Stimulated activated CD4-positive, alpha-beta T cell treated with anti-CD3 and anti-CD28 coated beads, TNF-alpha, amount 100 ng/mL, for 48 hours (primary cell): ENCODE results near the gene BABAM1.

Experiments
- DNase-seq, 3 donors: peaks; one replicate each; pipeline ENCODE4 v3.0.0-alpha.2; 2020; ENCODE audit warnings: low read depth in 3 of 3

The BABAM1 gene

DNA sequence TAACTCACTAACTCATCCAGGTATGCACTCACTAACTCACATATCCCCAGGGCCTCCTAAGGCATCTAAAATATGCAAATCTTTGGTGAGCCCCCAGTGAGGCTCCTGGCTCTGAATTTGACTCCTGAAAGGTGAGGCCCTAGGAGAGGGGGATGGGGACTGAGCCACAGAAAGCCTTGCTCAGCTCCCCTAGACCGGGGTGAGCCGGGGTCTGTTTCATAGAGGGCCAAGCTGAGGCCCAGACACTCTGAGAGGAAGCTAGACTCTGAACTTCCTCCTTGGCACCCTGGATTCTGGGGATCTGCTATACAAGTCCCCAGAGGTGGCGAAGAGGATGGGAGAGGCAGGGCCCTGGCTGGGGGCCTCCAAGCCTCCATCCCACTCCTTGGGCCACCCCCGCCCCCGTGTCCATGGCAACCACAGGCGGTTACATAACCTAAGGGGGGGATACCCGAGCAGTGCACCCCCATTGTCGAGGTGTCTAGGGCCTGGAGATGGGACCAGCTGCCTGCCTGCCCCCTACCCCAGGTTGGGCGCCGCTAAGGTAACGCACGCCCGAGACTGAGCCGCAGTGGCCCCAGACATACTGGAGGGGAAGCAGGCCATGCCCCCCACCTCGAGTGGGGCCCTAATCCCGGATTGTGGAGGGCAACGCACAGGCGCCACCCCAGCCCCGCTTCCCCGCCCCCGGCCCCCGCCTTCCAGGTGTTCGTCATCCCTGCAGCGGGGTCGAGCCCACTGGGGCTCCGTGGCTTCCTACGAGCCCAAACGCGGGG, 35.3 kb downstream of the BABAM1 start:
- no peak for DNase-seq

DNA sequence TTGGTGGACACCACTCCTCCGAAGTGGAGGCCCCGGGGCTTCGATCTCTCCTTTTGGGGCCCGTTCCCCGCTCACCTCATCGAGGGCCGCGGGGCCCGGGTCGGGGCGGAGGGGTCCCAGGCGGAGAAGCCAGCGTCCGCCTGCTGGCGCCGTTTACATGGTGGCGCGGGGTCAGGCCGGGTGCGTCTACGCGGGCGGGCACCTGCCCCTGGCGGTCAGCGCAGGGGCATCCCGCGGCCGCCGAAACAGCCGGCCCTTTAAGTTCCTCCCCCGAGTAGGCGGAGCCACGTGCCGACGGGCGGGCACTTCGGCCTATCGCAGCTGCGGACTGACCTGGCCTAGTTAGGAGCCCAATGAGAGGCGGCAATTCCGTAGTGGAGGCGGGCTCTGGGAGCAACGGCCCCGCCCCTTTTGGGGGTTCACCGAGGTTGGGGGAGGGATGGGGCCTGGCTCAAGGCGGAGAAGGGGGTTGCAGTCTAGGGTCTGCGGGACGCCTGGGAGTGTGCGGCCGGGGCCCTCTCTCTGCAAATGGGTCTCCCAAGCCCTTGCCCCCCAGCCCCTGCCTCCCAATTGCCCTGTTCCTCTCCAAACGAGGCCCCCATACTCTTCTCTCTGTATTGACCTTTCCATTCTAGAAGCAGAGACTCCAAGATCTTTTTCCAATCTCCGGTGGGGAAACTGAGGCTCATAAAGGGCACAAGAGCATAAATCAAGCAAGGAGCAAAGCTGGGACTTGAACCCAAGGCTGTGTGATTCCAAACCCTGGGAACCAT, 36.1 kb downstream of the BABAM1 start, which contains the start of gene ABHD8:
TSS of gene ABHD8 (minus strand) at position 259 of the 773 bp plus-strand sequence. CDS start 1,809 bp downstream, outside the sequence.
- peak; percentile 87 to 95 (median 92) for DNase-seq

DNA sequence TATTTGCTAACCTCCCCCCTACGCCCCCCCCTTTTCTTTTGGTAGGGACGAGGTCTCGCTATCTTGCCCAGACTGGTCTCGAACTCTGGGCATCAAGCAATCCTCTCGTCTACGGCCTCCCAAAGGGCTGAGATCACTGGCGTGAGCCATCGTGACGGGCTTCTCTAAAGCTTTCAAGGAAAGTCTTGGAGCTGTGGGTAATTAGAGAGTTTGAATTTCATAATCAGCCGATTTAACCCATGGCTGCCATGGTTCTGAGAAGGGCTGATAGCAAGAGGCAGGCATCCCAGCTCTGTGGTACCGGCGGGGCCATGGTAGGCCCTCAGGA, 36.7 kb downstream of the BABAM1 start:
- no peak for DNase-seq

DNA sequence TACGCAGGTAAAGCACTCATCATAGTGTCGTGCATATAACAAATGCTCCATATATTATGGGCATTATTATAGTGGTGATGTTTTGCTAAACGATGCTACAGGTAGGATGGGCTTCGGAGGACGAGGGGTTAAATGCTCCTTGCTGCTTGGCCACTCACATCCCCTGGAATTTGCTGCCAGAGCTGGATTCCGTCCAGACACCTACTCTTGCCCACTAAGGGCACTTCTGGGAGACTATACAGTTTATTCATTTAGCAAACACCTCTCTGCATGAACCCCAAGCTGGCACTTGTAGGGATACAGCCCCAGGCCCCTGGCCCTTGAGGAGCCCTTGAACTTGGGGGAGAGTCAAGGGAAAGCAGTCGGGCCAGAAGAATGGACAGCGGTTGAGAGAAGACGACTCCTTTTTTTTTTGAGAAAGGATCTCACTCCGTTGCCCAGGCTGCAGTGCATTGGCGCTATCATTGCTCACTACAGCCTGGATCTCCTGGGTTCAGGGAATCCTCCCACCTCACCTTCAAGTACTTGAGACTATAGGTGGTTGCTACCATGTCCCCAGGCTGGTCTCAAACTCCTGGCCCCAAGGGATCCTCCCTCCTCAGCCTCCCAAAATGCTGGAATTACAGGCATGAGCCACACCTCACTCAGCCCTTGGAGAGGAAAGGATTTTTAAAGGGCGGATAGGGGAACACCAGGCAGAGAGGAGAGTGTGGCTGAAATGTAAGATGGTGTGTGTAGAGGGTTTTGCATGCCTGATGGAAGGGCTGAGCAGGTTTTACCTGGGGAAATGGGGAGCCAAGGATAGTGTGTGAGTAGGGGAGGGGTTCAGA, 37.4 kb downstream of the BABAM1 start:
- no peak for DNase-seq

DNA sequence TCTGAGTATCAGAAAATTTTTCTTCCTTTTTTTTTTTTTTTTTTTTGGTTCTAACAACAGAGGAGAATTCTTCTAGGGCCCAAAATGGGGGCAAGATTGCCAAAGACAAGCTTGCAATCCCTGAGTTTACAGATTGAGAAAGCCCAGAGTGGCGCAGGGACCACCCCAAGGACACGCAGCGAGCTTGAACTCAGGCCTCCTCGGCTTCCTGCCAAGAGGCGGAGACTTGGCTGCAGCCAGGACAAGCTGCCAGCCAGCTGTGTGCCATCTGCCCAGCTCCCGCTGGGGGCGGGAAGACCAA, 37.9 kb downstream of the BABAM1 start:
- DNase-seq = no peak

DNA sequence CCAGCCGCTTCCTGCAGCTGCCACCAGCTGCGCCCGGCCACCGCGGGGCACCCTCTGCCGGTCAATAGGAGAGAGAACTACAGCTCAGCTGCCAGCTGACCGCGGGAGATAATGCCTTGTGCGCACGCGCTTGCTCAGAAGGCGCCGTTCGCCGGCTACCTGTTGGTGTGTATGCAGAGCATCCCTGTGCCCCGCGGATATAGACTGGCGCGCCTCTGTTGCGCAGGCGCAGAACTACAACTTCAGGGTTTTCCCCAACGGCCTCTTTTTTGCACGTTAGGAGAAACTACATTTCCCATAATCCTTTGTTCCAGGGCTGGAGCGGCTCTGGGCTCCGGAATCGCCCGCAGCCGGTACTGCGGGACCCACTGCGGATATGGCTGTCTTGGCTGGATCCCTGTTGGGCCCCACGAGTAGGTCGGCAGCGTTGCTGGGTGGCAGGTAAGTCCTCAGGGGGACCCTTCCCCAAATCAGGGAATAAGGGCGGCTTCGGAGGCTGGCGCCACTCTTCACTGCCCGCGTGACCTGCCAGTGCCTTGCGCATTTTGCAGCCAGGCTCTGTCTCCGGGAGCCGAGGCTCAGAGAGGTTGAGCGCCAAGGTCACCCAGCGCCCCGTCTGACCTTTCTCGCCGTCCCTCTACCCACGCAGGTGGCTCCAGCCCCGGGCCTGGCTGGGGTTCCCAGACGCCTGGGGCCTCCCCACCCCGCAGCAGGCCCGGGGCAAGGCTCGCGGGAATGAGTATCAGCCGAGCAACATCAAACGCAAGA, 38.5 kb downstream of the BABAM1 start, which contains the start of gene MRPL34:
TSS of gene MRPL34 (plus strand) at position 356 of the 768 bp plus-strand sequence. CDS start at position 377, 21 bp downstream.
- peak; percentile 87 to 95 (median 89) for DNase-seq

DNA sequence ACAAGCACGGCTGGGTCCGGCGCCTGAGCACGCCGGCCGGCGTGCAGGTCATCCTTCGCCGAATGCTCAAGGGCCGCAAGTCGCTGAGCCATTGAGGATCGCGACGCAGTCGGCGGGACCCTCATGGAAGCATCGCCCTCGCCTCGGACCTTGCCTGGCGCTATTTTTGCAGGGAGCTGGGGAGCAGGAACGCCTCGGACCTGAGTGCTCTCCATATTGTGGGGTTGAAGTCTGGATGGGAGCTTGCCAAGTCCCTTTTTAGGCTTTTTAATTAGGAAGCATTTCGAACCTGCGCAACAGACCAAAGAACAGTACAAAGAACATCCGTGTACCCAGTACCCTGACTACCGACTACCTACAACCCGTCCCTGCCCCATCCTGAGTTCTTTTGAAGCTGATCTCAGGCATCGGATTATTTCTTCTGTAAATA, 39.1 kb downstream of the BABAM1 start:
- DNase-seq = no peak

DNA sequence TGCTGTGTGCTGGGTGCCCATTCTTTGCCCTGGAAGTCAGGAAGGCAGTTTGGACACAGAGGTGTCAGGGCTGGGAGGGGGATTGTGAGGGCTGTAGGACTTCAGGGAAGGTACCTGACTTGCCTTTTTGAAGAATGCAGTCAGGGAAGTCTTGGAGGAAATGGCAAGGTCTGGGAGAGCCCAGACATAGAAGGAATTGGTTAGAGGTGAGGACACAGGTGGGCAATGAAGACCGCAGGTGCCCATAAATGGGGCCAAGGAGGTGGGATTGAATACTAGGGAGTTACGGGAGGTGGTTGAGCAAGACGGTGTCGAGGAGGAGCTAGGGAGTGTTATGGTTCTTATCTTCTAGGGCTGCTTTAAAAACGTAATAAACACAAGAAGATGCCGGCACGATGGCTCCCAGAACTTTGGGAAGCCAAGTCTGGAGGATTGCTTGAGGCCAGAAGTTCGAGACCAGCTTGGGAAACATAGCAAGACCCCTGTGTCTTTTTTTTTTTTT, 40.7 kb downstream of the BABAM1 start:
- no peak for DNase-seq

DNA sequence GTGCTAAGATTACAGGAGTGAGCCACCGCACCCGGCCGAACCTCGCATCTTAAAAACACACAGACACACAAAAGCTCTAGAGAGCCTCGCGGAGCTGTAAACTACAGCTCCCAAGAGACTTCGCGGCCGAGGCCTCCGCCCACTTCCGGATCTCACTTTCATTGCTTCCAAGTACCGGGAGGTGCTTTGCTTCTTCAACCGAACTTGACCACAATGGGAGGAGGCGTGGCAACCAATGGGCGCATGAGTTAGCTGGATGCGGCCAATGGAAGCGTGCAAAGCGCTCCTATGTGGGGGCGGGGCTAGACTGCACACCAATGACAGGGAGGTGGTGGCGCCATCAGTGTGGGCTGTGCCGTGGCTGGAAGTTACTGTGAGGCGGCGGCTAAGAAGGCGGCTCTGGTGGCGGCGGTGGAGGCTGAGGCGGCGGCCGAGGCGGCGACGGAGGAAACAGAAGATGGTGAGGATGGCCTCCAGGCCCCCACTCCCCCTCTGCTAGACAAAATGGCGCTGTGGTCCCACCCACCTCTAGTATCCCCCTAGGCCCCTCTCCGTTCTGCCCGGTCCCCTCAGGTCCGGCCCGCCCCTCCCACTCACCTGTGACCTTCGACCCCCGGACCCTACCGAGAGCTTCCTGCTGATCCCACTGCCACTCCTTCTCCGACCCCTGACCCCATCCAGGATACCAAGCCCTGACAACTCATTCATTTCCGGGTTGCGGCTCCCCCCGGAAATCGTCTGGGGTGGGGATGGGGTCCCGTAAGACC, 42.1 kb downstream of the BABAM1 start, which contains the start of gene DDA1:
TSS of gene DDA1 (plus strand) at position 366 of the 767 bp plus-strand sequence. CDS start at position 458, 92 bp downstream.
- DNase-seq = peak; percentile 97 to 99 (median 98)

DNA sequence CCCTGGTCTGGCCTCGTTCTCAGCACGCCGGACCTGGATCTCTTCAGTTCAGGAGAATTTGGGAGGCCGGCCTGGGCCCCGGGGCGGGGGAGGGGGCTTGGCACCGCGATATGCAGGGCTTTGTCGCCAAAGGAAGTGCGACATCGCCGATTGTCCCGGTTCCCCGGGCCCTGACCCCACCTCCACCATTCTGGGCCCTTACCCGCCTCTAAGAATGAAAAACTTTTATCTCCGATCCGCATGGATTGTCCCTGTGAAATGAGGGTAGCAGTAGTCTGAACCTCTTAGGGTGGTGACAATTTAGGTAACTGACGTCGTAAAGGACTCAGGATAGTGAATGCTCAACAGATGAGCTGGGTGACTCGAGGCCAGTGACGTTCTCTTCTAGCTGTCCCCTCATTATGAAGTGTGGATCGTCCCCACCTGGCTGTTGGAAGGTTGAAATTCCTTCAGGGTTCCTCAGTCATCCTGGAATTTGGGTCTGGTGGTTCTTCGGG, 42.8 kb downstream of the BABAM1 start:
- DNase-seq = no peak

DNA sequence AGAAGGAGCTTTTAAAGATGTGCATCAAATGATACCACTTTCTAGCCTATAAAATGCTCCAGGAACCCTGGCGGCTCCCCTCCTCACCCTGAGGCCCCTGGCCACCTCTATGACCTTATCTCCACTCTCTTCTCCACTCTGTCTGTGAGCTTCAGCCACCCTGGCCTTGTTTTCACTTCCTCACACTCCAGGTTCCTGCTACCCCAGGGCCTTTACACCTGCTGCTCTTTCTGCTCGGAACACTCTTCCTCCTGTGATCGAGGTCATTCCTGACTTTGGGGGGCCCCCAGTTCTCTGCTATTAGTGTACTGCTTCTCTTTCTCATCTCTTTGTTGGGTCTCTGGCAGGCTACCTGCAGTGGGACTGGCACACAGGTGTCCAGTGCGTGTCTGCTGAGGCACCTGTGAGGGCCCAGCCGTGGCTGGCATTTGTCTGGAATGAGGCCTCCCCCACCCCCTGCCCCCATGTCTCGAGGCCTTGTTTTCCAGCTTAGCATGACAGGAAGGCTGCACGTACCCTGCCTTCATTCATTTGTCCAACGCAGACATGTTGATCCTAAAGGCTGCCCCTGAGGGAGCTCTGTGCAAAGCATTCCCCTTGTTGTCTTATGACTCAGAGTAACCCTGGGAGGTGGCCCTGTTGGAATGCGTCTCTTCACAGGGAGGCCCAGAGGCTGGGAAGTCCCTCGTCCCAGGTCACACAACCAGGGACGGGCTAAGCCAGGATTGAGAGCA, 44.4 kb downstream of the BABAM1 start:
- no peak for DNase-seq

DNA sequence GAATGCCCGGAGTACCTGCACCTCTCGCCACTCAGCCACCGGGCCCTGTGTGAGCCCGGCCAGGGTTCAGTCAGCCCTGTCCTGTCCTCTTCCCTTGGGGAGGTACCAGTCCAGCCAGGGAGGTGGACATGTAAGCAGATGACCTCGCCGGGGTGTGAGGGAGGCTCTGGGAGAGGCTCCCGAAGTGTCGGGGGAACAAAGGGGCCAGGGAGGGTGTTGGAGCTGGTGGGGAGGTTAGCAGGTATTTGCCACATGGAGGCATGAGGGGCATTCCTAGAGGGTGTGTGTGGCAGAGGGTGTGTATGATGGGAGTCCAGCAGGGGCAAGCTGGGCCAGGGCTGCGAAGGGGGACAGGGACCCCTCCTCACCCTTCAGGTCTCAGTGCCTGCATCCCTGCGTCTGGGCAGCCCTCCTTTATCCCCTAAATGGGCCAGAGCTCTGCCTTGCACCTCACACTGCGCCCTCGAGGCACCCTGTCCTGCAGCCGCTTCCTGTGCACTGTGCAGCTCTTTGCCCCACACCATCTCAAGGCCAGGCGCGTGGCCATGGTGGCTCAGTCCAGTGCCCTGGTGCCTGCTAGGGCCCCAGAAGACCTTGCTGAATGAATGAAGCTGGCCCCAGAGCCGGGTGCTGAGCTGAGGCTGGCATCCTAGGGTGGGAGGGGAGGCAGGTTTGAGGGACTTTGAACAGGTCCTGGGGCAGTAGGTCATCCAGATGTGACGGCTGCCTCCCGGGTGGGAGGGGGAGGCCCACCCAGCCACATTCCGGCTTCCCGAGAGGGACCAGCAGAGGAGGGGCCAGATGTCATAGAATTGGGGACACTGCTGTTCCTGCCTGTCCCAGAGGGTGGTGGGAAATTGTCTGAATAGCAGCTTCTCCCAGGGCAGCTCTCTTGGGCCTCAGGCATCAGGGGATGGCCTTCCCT, 45.2 kb downstream of the BABAM1 start:
- DNase-seq = no peak

DNA sequence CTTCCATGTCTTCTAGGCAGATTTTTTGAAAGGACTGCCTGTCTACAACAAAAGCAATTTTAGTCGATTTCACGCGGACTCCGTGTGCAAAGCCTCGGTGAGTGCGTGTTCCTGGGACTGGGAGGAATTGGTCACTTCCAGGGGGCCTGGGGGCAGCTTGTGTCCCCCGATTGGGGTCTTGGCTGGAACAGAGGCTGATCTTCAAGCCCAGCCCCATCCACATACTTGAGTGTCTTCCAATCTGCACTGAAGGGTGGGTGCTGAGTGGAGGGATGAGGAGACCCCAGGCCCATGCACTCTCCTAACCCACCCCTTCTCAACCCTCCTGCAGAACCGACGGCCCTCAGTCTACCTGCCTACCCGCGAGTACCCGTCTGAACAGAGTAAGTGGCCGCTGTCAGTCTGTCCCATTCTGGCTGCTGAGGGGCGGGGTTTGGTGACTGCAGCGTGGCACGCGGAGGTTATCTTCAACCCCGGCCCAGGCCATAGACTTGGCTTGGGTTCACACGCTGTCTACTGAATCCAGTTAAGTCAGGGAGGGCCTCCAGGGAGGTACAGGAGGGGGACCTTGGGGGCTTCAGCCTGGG, 46.9 kb downstream of the BABAM1 start:
- no peak for DNase-seq

DNA sequence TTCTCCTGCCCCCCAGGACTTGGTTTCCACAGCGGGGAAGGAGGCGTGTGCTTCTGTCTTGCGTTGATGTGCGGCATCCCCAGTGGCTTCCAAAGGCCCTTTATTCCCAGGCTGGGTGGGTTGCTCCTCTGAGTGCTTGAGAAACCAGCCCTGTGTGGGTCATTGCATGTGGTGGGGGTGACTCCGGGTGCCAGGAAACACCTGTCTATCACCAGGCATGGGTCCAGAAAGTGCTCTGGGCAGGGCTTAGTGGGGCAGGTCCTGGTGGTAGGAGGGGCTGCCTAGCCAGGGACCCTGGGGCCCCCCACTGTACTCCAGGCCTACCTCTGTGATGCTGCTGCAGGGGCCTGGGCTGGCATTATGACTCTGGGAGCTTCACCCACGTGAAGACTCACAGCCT, 51.7 kb downstream of the BABAM1 start:
- DNase-seq = no peak

DNA sequence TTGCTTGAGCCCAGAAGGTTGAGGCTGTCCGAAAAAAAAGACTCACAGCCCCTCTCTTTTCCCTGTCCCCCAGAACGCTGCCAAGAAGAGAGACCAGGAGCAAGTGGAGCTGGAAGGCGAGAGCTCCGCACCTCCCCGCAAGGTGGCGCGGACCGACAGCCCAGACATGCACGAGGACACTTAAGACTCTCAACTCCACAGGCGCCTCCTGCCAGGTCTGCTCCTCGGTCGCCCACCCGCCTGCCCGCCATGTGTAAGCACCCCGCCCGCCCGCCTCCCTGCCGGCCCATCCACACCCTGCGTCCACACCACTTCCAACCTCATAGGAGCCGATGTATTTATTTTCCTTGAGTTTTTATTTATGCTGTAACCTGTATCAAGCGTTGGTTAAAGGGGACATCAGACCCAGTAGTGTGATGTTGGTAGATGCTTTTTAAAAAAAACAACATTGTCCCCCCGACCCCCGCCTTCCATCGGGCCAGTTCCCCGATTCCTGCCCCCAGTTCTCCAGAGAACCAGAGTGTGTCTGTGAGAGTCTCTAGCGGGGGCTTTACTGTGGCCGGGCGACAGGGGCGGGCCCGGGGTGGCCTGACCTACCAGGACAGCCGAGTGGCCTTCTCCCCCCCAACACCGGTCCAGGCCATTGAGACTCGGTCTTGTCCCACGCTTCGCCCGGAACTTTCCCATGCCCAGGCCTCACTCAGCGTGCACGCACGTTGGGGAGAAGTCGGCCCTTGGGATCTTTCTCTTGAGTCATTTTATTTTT, 52.4 kb downstream of the BABAM1 start:
- DNase-seq = no peak

DNA sequence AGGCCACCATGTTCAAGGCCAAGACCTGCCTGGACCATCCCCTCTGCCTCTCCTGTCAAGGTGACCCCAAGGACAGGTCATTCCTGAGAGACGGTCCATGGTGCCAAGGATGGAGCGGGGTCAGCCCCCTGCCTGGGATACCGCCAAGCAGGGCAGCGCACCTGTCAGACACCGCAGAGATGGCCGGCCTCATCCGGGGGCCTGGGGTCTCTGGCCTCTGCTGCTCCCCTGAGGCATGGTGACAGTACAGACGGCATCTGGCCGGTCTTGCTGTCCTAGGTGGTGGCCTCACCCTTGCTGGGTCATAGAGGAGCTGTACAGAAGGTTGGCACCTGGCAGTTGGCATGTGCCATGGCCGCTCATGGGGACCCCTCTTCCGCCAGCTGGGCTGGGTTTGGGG, 53.2 kb downstream of the BABAM1 start:
- DNase-seq = no peak
